Ascending aorta (tissue), 2 donors: ENCODE measurements around the gene PDHX. TPM values are rescaled to one million over a fixed set of nuclear protein-coding genes. Genes with fewer than 3 reads are reported as not detected.
"Not testable (repeated sequence)": the region's sequence is repeated elsewhere in the genome, so short reads cannot be mapped to it uniquely, and the experiment has no call there.

ENCODE experiments used
- DNase-seq, 2 donors: peaks; one replicate each; pipeline ENCODE4 v3.0.0-alpha.2; 2019; ENCODE audit warnings: low spot score in 2 of 2
- H3K27ac ChIP-seq, 2 donors: fragments of 200-600 bp; sonication (generic); one replicate each; pipeline ENCODE4 v1.5.1; 2016 to 2017; ENCODE audit warnings: mild to moderate bottlenecking in 1 of 2
- H3K27me3 ChIP-seq: fragments of 200-600 bp; sonication (generic); one replicate; pipeline ENCODE4 v1.5.1; 2017
- H3K36me3 ChIP-seq, 2 donors: fragments of 200-600 bp; sonication (generic); one replicate each; pipeline ENCODE4 v1.5.1; 2016
- H3K4me1 ChIP-seq, 2 donors: fragments of 200-600 bp; sonication (generic); one replicate each; pipeline ENCODE4 v1.5.1; 2016 to 2017; ENCODE audit warnings: mild to moderate bottlenecking in 1 of 2
- H3K4me3 ChIP-seq, 2 donors: fragments of 200-600 bp; sonication (generic); one replicate each; pipeline ENCODE4 v1.5.1; 2016 to 2017; ENCODE audit warnings: mild to moderate bottlenecking in 1 of 2
- H3K9me3 ChIP-seq, 2 donors: fragments of 200-600 bp; sonication (generic); one replicate each; pipeline ENCODE4 v1.5.1; 2016
- CTCF ChIP-seq, 3 experiments: fragments of 200-600 bp in 2 of 3; fragments of 450-650 bp in 1 of 3; sonication (generic) in 2 of 3; IDR thresholded peaks; one replicate each; pipeline ENCODE4 v1.5.1; 2016 to 2019; ENCODE audit warnings: antibody characterized with exemption in 3 of 3, mild to moderate bottlenecking in 1 of 3, moderate library complexity in 1 of 3
- intact Hi-C: fragments of 100-400 bp; cut with DNase I; formaldehyde crosslinking; loops from one replicate; pipeline ENCODE4 v1.15.1; 2023
- total RNA-seq: library from RNA; depleted of rRNA; stranded (reverse); fragments of >200 nt; gene quantifications from one replicate; pipeline ENCODE4 v1.1.0, GENCODE V29; 2016

PDHX gene
- total RNA-seq, 1 donor from 2014 or later, result 23.3 TPM

- H3K27me3 ChIP-seq, result no peaks in the 10 kb centered on the region
- no peak for TF ChIP-seq CTCF (IDR thresholded peaks at IDR 0.05)
- no peaks in the 10 kb centered on the region for H3K4me1 ChIP-seq
- H3K36me3 ChIP-seq, result no peaks in the 10 kb centered on the region
- no peaks in the 10 kb centered on the region for H3K9me3 ChIP-seq
- intact Hi-C loops, result no loop called here
- DNase-seq, result no peak
- H3K4me3 ChIP-seq, result no peak overlapping the region
- H3K27ac ChIP-seq, result no peak overlapping the region
These were observed 99.4 kb downstream of the PDHX start for GRCh38 chr11:35015621-35016387.

- no peak for DNase-seq
- H3K4me3 ChIP-seq, result no peak overlapping the region
- intact Hi-C loops, result no loop called here
- no peak overlapping the region for H3K27ac ChIP-seq
- H3K4me1 ChIP-seq, result no peaks in the 10 kb centered on the region
- no peaks in the 10 kb centered on the region for H3K36me3 ChIP-seq
- no peak for TF ChIP-seq CTCF (IDR thresholded peaks at IDR 0.05)
- H3K9me3 ChIP-seq, result no peaks in the 10 kb centered on the region
- H3K27me3 ChIP-seq, result no peaks in the 10 kb centered on the region
These were observed 100.5 kb downstream of the PDHX start for GRCh38 chr11:35016916-35017315.

GRCh38 chr11:35017528-35018342 lies 101.3 kb downstream of the PDHX start:
- H3K4me1 ChIP-seq, result no peaks in the 10 kb centered on the region
- intact Hi-C loops, result no loop called here
- H3K9me3 ChIP-seq, result no peaks in the 10 kb centered on the region
- H3K36me3 ChIP-seq, result no peaks in the 10 kb centered on the region
- H3K27me3 ChIP-seq, result no peaks in the 10 kb centered on the region
- TF ChIP-seq CTCF (IDR thresholded peaks at IDR 0.05), result no peak
- no peak overlapping the region for H3K27ac ChIP-seq
- H3K4me3 ChIP-seq, result no peak overlapping the region
- no peak for DNase-seq

- no peaks in the 10 kb centered on the region for H3K36me3 ChIP-seq
- DNase-seq, result no peak
- no peaks in the 10 kb centered on the region for H3K27me3 ChIP-seq
- H3K4me3 ChIP-seq, result no peak overlapping the region
- no peak overlapping the region for H3K27ac ChIP-seq
- H3K9me3 ChIP-seq, result peaks cover 5 to 22% of the 10 kb centered on the region in 2 donors
- no peak for TF ChIP-seq CTCF (IDR thresholded peaks at IDR 0.05)
- intact Hi-C loops, result no loop called here
- H3K4me1 ChIP-seq, result no peaks in the 10 kb centered on the region
These were observed 105.2 kb downstream of the PDHX start for GRCh38 chr11:35021589-35021988.

GRCh38 chr11:35023940-35024339 lies 107.5 kb downstream of the PDHX start:
- DNase-seq, H3K27me3 ChIP-seq, H3K4me3 ChIP-seq, intact Hi-C loops, H3K27ac ChIP-seq, H3K36me3 ChIP-seq, H3K4me1 ChIP-seq: not testable (repeated sequence)
- peaks cover 5 to 22% of the 10 kb centered on the region in 2 donors for H3K9me3 ChIP-seq

- H3K4me1 ChIP-seq, intact Hi-C loops, H3K27ac ChIP-seq, DNase-seq, H3K27me3 ChIP-seq, H3K36me3 ChIP-seq, H3K4me3 ChIP-seq: not testable (repeated sequence)
- peaks cover 5 to 22% of the 10 kb centered on the region in 2 donors for H3K9me3 ChIP-seq
These were observed 111.6 kb downstream of the PDHX start for GRCh38 chr11:35028007-35028406.
